ENCODE measurements around the gene SPATA17. TPM values are rescaled to one million over a fixed set of nuclear protein-coding genes. Genes with fewer than 3 reads are reported as not detected.

The SPATA17 gene
- total RNA-seq, 1 donor from 2014 or later = 0.63 TPM

DNA sequence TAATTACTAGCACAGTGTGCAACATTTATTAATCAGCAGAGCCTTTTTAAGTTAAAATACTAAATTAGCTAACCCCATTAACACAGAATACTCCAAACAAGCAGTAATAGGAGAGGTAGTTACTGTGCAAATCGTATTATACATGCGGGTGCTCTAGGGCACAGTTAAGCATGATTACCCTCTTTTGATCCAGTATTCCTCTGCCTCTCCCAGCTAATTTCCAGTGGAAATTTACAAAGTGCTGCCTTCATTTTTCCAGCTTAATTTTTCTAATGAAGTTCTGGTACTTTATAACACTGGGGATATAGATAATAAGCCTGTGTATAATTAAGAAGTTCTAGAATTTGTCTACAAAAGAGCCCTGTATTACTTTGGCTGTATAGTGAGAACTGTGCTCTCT is 159.9 kb downstream of the SPATA17 start:
- Histone ChIP-seq H3K27me3 (ENCODE audit: control insufficient read depth, insufficient read depth, low read length) (no peaks in the 10 kb centered on the region), H3K36me3 (ENCODE audit: control insufficient read depth, insufficient read depth, low read length) (no peaks in the 10 kb centered on the region), H3K4me3 (ENCODE audit: low read depth, low read length) (no peak overlapping the region)
- TF ChIP-seq CTCF (IDR thresholded peaks at IDR 0.05; ENCODE audit: insufficient read depth, low read length, poor library complexity, severe bottlenecking) = no peak
- DNase-seq (ENCODE audit: low read depth) = no peak

GRCh38 chr1:217805792-217806191 is 174.6 kb downstream of the SPATA17 start:
- H3K27me3 ChIP-seq (ENCODE audit: control insufficient read depth, insufficient read depth, low read length) = no peaks in the 10 kb centered on the region
- H3K36me3 ChIP-seq (ENCODE audit: control insufficient read depth, insufficient read depth, low read length) = no peaks in the 10 kb centered on the region
- DNase-seq (ENCODE audit: low read depth) = no peak
- TF ChIP-seq CTCF (IDR thresholded peaks at IDR 0.05; ENCODE audit: insufficient read depth, low read length, poor library complexity, severe bottlenecking) = no peak
- no peak overlapping the region for H3K4me3 ChIP-seq (ENCODE audit: low read depth, low read length)

DNA sequence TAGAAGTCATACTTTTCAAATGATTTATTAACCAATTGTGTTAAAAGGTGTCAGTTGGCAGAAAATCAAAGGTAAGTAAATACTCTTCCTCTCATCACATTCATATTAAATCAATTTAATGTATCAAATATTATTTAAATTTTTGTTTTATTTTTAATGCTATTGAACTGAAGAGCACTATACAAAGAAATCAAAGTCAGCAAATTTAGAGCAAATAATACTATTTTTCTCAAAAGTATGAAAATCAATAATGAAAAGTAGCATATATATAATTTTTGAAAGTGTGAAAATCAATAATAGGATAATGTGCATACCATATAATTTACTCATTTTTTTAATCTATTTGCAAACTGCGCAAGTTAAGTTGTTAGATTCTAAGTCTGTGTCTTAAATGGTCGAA is 181.0 kb downstream of the SPATA17 start:
- H3K4me3 ChIP-seq (ENCODE audit: low read depth, low read length) = no peak overlapping the region
- no peaks in the 10 kb centered on the region for H3K36me3 ChIP-seq (ENCODE audit: control insufficient read depth, insufficient read depth, low read length)
- TF ChIP-seq CTCF (IDR thresholded peaks at IDR 0.05; ENCODE audit: insufficient read depth, low read length, poor library complexity, severe bottlenecking) = no peak
- DNase-seq (ENCODE audit: low read depth) = no peak
- no peaks in the 10 kb centered on the region for H3K27me3 ChIP-seq (ENCODE audit: control insufficient read depth, insufficient read depth, low read length)

DNA sequence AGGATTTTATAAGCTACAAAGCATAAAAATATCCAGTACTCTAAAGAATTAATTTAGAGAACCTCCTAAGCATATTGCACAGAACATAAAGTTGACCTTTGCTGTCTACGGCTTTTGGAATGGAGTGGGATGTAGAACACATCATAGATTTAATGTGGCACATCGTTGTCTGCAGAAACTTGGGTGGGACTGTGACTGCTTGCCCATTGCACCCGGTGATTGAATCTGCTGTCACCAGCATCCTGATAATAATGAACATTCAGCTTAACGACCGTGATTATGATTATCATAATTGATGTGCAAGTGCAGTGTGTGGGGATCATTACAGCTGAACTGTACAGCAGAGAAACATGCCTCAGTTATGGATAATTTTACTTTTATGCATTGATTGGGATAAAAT is 181.9 kb downstream of the SPATA17 start:
- TF ChIP-seq CTCF (IDR thresholded peaks at IDR 0.05; ENCODE audit: insufficient read depth, low read length, poor library complexity, severe bottlenecking) = no peak
- no peak for DNase-seq (ENCODE audit: low read depth)
- no peaks in the 10 kb centered on the region for H3K27me3 ChIP-seq (ENCODE audit: control insufficient read depth, insufficient read depth, low read length)
- no peak overlapping the region for H3K4me3 ChIP-seq (ENCODE audit: low read depth, low read length)
- no peaks in the 10 kb centered on the region for H3K36me3 ChIP-seq (ENCODE audit: control insufficient read depth, insufficient read depth, low read length)

- no peaks in the 10 kb centered on the region for H3K27me3 ChIP-seq (ENCODE audit: control insufficient read depth, insufficient read depth, low read length)
- no peak overlapping the region for H3K4me3 ChIP-seq (ENCODE audit: low read depth, low read length)
- no peak for DNase-seq (ENCODE audit: low read depth)
- no peaks in the 10 kb centered on the region for H3K36me3 ChIP-seq (ENCODE audit: control insufficient read depth, insufficient read depth, low read length)
- no peak for TF ChIP-seq CTCF (IDR thresholded peaks at IDR 0.05; ENCODE audit: insufficient read depth, low read length, poor library complexity, severe bottlenecking)
Measured at GRCh38 chr1:217837691-217838090, 206.5 kb downstream of the SPATA17 start.

GRCh38 chr1:217839161-217839560 is 208.0 kb downstream of the SPATA17 start:
- no peak for DNase-seq (ENCODE audit: low read depth)
- no peaks in the 10 kb centered on the region for H3K36me3 ChIP-seq (ENCODE audit: control insufficient read depth, insufficient read depth, low read length)
- no peaks in the 10 kb centered on the region for H3K27me3 ChIP-seq (ENCODE audit: control insufficient read depth, insufficient read depth, low read length)
- TF ChIP-seq CTCF (IDR thresholded peaks at IDR 0.05; ENCODE audit: insufficient read depth, low read length, poor library complexity, severe bottlenecking) = no peak
- H3K4me3 ChIP-seq (ENCODE audit: low read depth, low read length) = no peak overlapping the region

Measured in kidney epithelial cell (primary cell).